ENCODE results near the gene PREB. TPM values are rescaled to one million over a fixed set of nuclear protein-coding genes. Genes with fewer than 3 reads are reported as not detected.
"Not testable (repeated sequence)": the region's sequence is repeated elsewhere in the genome, so short reads cannot be mapped to it uniquely, and the experiment has no call there.

PREB gene
- total RNA-seq, 1 experiment from 2014 or later, result 35.7 TPM

- Histone ChIP-seq H4K20me1 (ENCODE audit: insufficient read depth) (no peaks in the 10 kb centered on the region), H3K9me3 (ENCODE audit: insufficient read depth, low read depth) (no peaks in the 10 kb centered on the region), H3K4me2 (no peak overlapping the region), H3K79me2 (ENCODE audit: low read depth) (no peaks in the 10 kb centered on the region), H3K27ac (no peak overlapping the region), H3K9me2 (ENCODE audit: insufficient read depth) (no peaks in the 10 kb centered on the region), H3K27me3 (ENCODE audit: insufficient read depth, low read depth) (peaks cover 53% of the 10 kb centered on the region), H3F3A (ENCODE audit: insufficient read depth, low read depth) (no peaks in the 10 kb centered on the region), H2AFZ (no peak overlapping the region), H3K4me3 (no peak overlapping the region), H3K36me3 (ENCODE audit: low read depth) (no peaks in the 10 kb centered on the region), H3K4me1 (replicated peaks; ENCODE audit: insufficient read depth) (no peaks in the 10 kb centered on the region)
- CTCF ChIA-PET, result no interaction called here
- DNase-seq, result no peak
- POLR2A ChIA-PET (ENCODE audit: unreplicated experiment), result no interaction called here
- BruUV-seq (replicated peaks), result no TSS peak
- intact Hi-C loops (cut with micrococcal nuclease; ENCODE audit: unreplicated experiment), result no loop called here
- no peak for TF ChIP-seq EZH2 (IDR thresholded peaks at IDR 0.05; ENCODE audit: low read depth)
- no peak for TF ChIP-seq CTCF (conservative IDR thresholded peaks at IDR 0.05)
These were observed 12.5 kb downstream of the PREB start for GRCh38 chr2:27121906-27122305.

- H2AFZ ChIP-seq; H3K4me2 ChIP-seq; H3K27ac ChIP-seq; H3K36me3 ChIP-seq (ENCODE audit: low read depth); H3K9me3 ChIP-seq (ENCODE audit: insufficient read depth, low read depth); H3F3A ChIP-seq (ENCODE audit: insufficient read depth, low read depth); H3K4me1 ChIP-seq (replicated peaks; ENCODE audit: insufficient read depth); POLR2A ChIA-PET (ENCODE audit: unreplicated experiment); H4K20me1 ChIP-seq (ENCODE audit: insufficient read depth); intact Hi-C loops (cut with micrococcal nuclease; ENCODE audit: unreplicated experiment); BruUV-seq (replicated peaks); H3K4me3 ChIP-seq; H3K79me2 ChIP-seq (ENCODE audit: low read depth); H3K9me2 ChIP-seq (ENCODE audit: insufficient read depth); DNase-seq: not testable (repeated sequence)
- CTCF ChIA-PET, result interaction anchor here (0.6 kb wide), 1 partner anchor 161 kb away, joined by 4 read pairs; no protein-coding TSS in a partner anchor
- peaks cover 52% of the 10 kb centered on the region for H3K27me3 ChIP-seq (ENCODE audit: insufficient read depth, low read depth)
These were observed 15.1 kb downstream of the PREB start for GRCh38 chr2:27119330-27119670.

GRCh38 chr2:27118525-27119329 lies 15.7 kb downstream of the PREB start, which contains the start of gene CGREF1:
CGREF1 (minus strand) TSS chr2:27119128; CDS start chr2:27104366, 14,762 bp downstream.
- no peaks in the 10 kb centered on the region for H4K20me1 ChIP-seq (ENCODE audit: insufficient read depth)
- H3K9me3 ChIP-seq (ENCODE audit: insufficient read depth, low read depth), result no peaks in the 10 kb centered on the region
- H3K9me2 ChIP-seq (ENCODE audit: insufficient read depth), result no peaks in the 10 kb centered on the region
- no peak within 1 kb of the TSS for H3K4me2 ChIP-seq
- no peaks in the 10 kb centered on the region for H3K36me3 ChIP-seq (ENCODE audit: low read depth)
- H2AFZ ChIP-seq, result no peak within 1 kb of the TSS
- H3K4me1 ChIP-seq (replicated peaks; ENCODE audit: insufficient read depth), result no peaks in the 10 kb centered on the region
- intact Hi-C loops (cut with micrococcal nuclease; ENCODE audit: unreplicated experiment), result no loop called here
- POLR2A ChIA-PET (ENCODE audit: unreplicated experiment), result no interaction called here
- no peak within 1 kb of the TSS for H3K27ac ChIP-seq
- CTCF ChIA-PET, result interaction anchor here (0.6 kb wide), 1 partner anchor 161 kb away, joined by 4 read pairs; no protein-coding TSS in a partner anchor
- DNase-seq, result no peak
- BruUV-seq (replicated peaks), result no TSS peak
- H3K4me3 ChIP-seq, result no peak within 1 kb of the TSS
- H3K79me2 ChIP-seq (ENCODE audit: low read depth), result no peaks in the 10 kb centered on the region
- no peaks in the 10 kb centered on the region for H3F3A ChIP-seq (ENCODE audit: insufficient read depth, low read depth)
- peaks cover 46% of the 10 kb centered on the region for H3K27me3 ChIP-seq (ENCODE audit: insufficient read depth, low read depth)
- no peak for TF ChIP-seq EZH2 (IDR thresholded peaks at IDR 0.05; ENCODE audit: low read depth)
- TF ChIP-seq CTCF (conservative IDR thresholded peaks at IDR 0.05), result no peak
